ENCODE measurements around the gene DHCR24. TPM values are rescaled to one million over a fixed set of nuclear protein-coding genes. Genes with fewer than 3 reads are reported as not detected.

The DHCR24 gene
- polyA plus RNA-seq, 1 donor (not counting 4 experiments of a cell fraction or from before 2014, with no cell fraction given) = 363 TPM

GRCh38 chr1:54834007-54834541 lies 52.9 kb downstream of the DHCR24 start:
- Histone ChIP-seq H3K9me1 (ENCODE audit: control insufficient read depth, extremely low read depth, insufficient read depth, low read length) (no peaks in the 10 kb centered on the region), H2AFZ (ENCODE audit: control insufficient read depth, low read length) (no peak overlapping the region), H3K27ac (ENCODE audit: control insufficient read depth, insufficient read depth, low read length) (no peak overlapping the region), H3K9me3 (ENCODE audit: control insufficient read depth, low read depth, low read length) (no peaks in the 10 kb centered on the region), H3K4me2 (ENCODE audit: control insufficient read depth, extremely low read depth, insufficient read depth, low read depth, low read length) (no peak overlapping the region), H4K20me1 (ENCODE audit: control insufficient read depth, extremely low read depth, insufficient read depth, low read length) (no peaks in the 10 kb centered on the region), H3K27me3 (ENCODE audit: control insufficient read depth, extremely low read depth, insufficient read depth, low read length) (no peaks in the 10 kb centered on the region), H3K4me3 (ENCODE audit: control insufficient read depth in 2 of 3, extremely low read depth in 1 of 3, insufficient read depth in 2 of 3, low read depth in 1 of 3, low read length in 3 of 3) (no peak overlapping the region), H3K4me1 (ENCODE audit: control insufficient read depth, extremely low read depth, insufficient read depth, low read length) (no peaks in the 10 kb centered on the region), H3K36me3 (ENCODE audit: control insufficient read depth in 2 of 2, extremely low read depth in 1 of 2, insufficient read depth in 2 of 2, low read length in 2 of 2) (no peaks in the 10 kb centered on the region), H3K79me2 (ENCODE audit: control insufficient read depth, insufficient read depth, low read length) (no peaks in the 10 kb centered on the region), H3K9ac (ENCODE audit: control insufficient read depth, extremely low read depth, insufficient read depth, low read length) (no peak overlapping the region)
- no peak for TF ChIP-seq EZH2 (IDR thresholded peaks at IDR 0.05; ENCODE audit: low read length)
- TF ChIP-seq, protein P1, sequence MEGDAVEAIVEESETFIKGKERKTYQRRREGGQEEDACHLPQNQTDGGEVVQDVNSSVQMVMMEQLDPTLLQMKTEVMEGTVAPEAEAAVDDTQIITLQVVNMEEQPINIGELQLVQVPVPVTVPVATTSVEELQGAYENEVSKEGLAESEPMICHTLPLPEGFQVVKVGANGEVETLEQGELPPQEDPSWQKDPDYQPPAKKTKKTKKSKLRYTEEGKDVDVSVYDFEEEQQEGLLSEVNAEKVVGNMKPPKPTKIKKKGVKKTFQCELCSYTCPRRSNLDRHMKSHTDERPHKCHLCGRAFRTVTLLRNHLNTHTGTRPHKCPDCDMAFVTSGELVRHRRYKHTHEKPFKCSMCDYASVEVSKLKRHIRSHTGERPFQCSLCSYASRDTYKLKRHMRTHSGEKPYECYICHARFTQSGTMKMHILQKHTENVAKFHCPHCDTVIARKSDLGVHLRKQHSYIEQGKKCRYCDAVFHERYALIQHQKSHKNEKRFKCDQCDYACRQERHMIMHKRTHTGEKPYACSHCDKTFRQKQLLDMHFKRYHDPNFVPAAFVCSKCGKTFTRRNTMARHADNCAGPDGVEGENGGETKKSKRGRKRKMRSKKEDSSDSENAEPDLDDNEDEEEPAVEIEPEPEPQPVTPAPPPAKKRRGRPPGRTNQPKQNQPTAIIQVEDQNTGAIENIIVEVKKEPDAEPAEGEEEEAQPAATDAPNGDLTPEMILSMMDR (optimal IDR thresholded peaks at IDR 0.05 in 1 of 3, IDR thresholded peaks at IDR 0.05 in 1 of 3, conservative IDR thresholded peaks at IDR 0.05 in 1 of 3; ENCODE audit: extremely low read depth in 1 of 3, insufficient read depth in 2 of 3, low read length in 3 of 3) = no peak
- dilution Hi-C loops (cut with MboI; ENCODE audit: extremely low pct_ligation_motif_present, low sequenced_read_pairs) = no loop called here
- no peak for DNase-seq (ENCODE audit: low read depth, low spot score)
- no peak for FAIRE-seq

DNA sequence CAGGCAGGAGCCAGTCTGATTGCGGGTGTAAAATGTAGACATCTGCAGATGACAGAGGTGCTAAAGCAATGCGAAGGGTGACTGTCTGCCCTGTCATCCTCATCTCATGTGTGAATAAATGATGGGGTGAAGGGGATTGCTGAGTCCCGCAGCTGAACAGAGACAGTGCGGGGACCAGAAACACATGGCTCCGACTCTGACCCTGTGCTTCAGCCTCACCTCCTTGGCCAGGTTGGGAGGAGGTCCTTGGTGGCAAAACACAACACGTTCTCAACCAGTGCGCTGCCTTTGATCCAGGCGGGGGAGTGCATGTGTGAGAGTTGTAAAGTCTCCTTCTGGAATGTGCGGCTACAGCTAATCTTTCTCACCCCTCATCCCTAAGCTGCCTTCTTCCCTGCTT lies 53.9 kb downstream of the DHCR24 start:
- H2AFZ ChIP-seq (ENCODE audit: control insufficient read depth, low read length) = no peak overlapping the region
- H4K20me1 ChIP-seq (ENCODE audit: control insufficient read depth, extremely low read depth, insufficient read depth, low read length) = no peaks in the 10 kb centered on the region
- TF ChIP-seq, protein P1 (optimal IDR thresholded peaks at IDR 0.05 in 1 of 3, IDR thresholded peaks at IDR 0.05 in 1 of 3, conservative IDR thresholded peaks at IDR 0.05 in 1 of 3; ENCODE audit: extremely low read depth in 1 of 3, insufficient read depth in 2 of 3, low read length in 3 of 3) = no peak
- TF ChIP-seq EZH2 (IDR thresholded peaks at IDR 0.05; ENCODE audit: low read length) = no peak
- no peaks in the 10 kb centered on the region for H3K79me2 ChIP-seq (ENCODE audit: control insufficient read depth, insufficient read depth, low read length)
- DNase-seq (ENCODE audit: low read depth, low spot score) (no peak), FAIRE-seq (no peak)
- no peak overlapping the region for H3K4me2 ChIP-seq (ENCODE audit: control insufficient read depth, extremely low read depth, insufficient read depth, low read depth, low read length)
- no peaks in the 10 kb centered on the region for H3K9me3 ChIP-seq (ENCODE audit: control insufficient read depth, low read depth, low read length)
- no peaks in the 10 kb centered on the region for H3K9me1 ChIP-seq (ENCODE audit: control insufficient read depth, extremely low read depth, insufficient read depth, low read length)
- H3K9ac ChIP-seq (ENCODE audit: control insufficient read depth, extremely low read depth, insufficient read depth, low read length) = no peak overlapping the region
- dilution Hi-C loops (cut with MboI; ENCODE audit: extremely low pct_ligation_motif_present, low sequenced_read_pairs) = no loop called here
- no peaks in the 10 kb centered on the region for H3K36me3 ChIP-seq (ENCODE audit: control insufficient read depth in 2 of 2, extremely low read depth in 1 of 2, insufficient read depth in 2 of 2, low read length in 2 of 2)
- H3K4me1 ChIP-seq (ENCODE audit: control insufficient read depth, extremely low read depth, insufficient read depth, low read length) = no peaks in the 10 kb centered on the region
- H3K27ac ChIP-seq (ENCODE audit: control insufficient read depth, insufficient read depth, low read length) = no peak overlapping the region
- no peaks in the 10 kb centered on the region for H3K27me3 ChIP-seq (ENCODE audit: control insufficient read depth, extremely low read depth, insufficient read depth, low read length)
- no peak overlapping the region for H3K4me3 ChIP-seq (ENCODE audit: control insufficient read depth in 2 of 3, extremely low read depth in 1 of 3, insufficient read depth in 2 of 3, low read depth in 1 of 3, low read length in 3 of 3)

All from keratinocyte (primary cell).